ENCODE results near the gene ATG13.

Gene ATG13

GRCh38 chr11:46588915-46589314 is 28.4 kb upstream of the ATG13 start:
- no peak for DNase-seq (ENCODE audit: low read depth)
- TF ChIP-seq, protein P1, sequence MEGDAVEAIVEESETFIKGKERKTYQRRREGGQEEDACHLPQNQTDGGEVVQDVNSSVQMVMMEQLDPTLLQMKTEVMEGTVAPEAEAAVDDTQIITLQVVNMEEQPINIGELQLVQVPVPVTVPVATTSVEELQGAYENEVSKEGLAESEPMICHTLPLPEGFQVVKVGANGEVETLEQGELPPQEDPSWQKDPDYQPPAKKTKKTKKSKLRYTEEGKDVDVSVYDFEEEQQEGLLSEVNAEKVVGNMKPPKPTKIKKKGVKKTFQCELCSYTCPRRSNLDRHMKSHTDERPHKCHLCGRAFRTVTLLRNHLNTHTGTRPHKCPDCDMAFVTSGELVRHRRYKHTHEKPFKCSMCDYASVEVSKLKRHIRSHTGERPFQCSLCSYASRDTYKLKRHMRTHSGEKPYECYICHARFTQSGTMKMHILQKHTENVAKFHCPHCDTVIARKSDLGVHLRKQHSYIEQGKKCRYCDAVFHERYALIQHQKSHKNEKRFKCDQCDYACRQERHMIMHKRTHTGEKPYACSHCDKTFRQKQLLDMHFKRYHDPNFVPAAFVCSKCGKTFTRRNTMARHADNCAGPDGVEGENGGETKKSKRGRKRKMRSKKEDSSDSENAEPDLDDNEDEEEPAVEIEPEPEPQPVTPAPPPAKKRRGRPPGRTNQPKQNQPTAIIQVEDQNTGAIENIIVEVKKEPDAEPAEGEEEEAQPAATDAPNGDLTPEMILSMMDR (conservative IDR thresholded peaks at IDR 0.05; ENCODE audit: low read length), result no peak
- H3K4me3 ChIP-seq (ENCODE audit: low read length), result no peak overlapping the region

DNA sequence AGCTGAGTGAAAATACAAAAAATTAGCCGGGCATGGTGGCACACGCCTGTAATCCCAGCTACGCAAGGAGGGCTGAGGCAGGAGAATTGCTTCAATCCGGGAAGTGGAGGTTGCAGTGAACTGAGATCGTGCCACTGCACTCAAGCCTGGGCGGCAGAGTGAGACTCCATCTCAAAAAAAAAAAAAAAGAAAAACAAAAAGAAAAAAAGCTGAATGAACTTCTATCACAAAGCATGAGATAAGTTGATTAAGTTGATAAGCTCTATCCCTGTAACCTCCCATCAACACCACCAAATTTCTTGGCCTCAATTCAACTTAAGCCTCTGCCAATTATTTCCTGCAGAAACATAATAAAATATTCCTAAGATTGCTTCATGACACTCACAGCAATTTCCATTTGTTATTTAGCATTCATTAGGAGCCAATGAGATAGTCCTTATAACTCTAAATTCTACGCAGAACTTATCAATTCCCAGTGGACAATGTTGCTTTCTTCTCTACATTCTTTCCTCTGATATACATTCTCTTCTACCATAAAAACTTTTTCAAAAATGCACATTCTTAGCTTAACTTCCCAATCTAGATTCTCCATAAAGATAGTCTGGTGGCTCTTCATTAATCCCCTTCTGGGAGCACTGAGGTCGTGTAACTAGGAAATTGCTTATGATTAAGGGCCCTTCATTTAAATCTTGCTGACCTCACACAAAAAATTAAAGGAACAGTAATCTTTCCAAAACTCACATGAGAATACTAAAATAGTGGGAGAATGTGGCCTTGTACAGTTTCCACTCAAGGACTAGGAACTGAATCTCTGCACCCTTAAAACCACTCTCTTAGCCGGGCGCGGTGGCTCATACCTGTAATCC is 26.4 kb upstream of the ATG13 start:
- H3K4me3 ChIP-seq (ENCODE audit: low read length), result no peak overlapping the region
- DNase-seq (ENCODE audit: low read depth), result no peak
- TF ChIP-seq, protein P1 (conservative IDR thresholded peaks at IDR 0.05; ENCODE audit: low read length), result no peak

DNA sequence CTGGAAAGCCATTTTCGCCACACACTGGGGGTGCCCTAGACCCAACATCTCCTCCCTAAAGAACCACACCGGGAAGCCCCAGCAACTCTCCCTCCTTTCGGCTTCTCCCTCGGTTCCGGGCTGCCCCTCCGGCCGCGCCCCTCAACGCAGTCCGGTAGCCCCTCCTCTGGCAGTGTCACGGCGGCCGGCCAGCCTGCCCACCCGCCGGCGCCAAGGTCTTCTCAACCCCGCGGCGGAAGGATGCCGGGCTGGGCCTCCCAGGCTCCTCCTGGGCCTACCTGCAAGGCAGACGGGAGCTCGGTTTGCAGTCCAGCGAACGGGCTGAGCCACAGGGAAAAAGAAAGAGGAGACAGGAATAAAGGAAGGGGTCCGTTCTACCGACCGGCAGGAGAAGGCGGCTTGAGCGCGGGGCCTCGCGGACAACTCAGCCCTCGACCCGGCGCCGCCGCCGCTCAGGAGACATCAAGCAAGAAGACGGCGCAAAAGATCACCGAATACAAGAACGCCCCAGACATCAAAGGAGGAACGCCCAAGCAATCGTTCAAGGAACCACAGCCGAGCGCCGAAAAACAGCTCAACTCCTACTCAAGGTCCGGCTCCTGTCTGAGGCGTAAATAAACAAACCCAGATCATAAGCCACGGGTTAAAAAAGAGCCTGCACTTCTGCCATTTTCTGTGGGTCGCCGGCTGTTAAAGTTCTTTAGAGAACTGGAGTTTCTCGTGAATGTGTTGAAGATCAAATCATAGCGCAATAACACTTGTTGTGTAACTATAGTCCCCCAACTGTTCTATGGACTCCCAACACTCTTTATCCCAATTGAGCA is 23.6 kb upstream of the ATG13 start, which contains the start of gene AMBRA1:
TSS of gene AMBRA1 (minus strand) at position 474 of the 824 bp plus-strand sequence. CDS start 45,643 bp downstream, outside the sequence.
- DNase-seq (ENCODE audit: low read depth), result peak; percentile 93
- H3K4me3 ChIP-seq (ENCODE audit: low read length), result peak within 1 kb of the TSS; percentile 93
- TF ChIP-seq, protein P1 (conservative IDR thresholded peaks at IDR 0.05; ENCODE audit: low read length), result no peak

DNA sequence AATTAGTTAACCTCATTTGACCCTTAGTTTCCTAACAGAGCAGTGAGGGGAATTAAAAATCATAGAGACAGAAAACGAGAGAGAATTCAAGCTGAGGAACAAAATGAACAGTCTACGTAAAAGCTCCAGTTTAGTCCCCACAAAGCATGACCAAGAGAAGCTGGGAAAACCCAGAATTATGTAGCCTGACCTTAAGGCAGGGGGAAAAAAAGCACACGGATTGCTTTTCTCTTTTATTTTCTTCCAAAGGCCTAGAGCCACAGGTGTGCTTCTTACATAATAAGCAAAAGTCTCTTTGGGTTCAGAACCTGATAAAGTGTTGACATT is 23.0 kb upstream of the ATG13 start:
- TF ChIP-seq, protein P1 (conservative IDR thresholded peaks at IDR 0.05; ENCODE audit: low read length), result no peak
- DNase-seq (ENCODE audit: low read depth), result no peak

GRCh38 chr11:46594785-46595184 is 22.6 kb upstream of the ATG13 start:
- TF ChIP-seq, protein P1 (conservative IDR thresholded peaks at IDR 0.05; ENCODE audit: low read length), result no peak
- H3K4me3 ChIP-seq (ENCODE audit: low read length), result no peak overlapping the region

More for the DNA sequence above, 23.0 kb upstream of the ATG13 start:
- H3K4me3 ChIP-seq (ENCODE audit: low read length), result peak overlapping the region; percentile 93

GRCh38 chr11:46597155-46597554 is 20.2 kb upstream of the ATG13 start:
- TF ChIP-seq, protein P1 (conservative IDR thresholded peaks at IDR 0.05; ENCODE audit: low read length), result no peak
- DNase-seq (ENCODE audit: low read depth), result no peak
- no peak overlapping the region for H3K4me3 ChIP-seq (ENCODE audit: low read length)

More at GRCh38 chr11:46594785-46595184, 22.6 kb upstream of the ATG13 start:
- DNase-seq (ENCODE audit: low read depth), result no peak
